GM18861 (cell line): ENCODE results near the gene PCBD1.
"Not testable (repeated sequence)": the region's sequence is repeated elsewhere in the genome, so short reads cannot be mapped to it uniquely, and the experiment has no call there.

ENCODE experiments used
- ATAC-seq: cut with Tn5 transposase; IDR thresholded peaks from one replicate; pipeline ENCODE4 v1.9.1; 2021; ENCODE audit not compliant: unreplicated experiment

Gene PCBD1

GRCh38 chr10:70887804-70888800 is at the start of gene PCBD1:
PCBD1 (minus strand) TSS chr10:70888565; CDS start chr10:70888533, 32 bp downstream.
- ATAC-seq: peak; percentile 82

GRCh38 chr10:70937661-70938060 is 49.3 kb upstream of the PCBD1 start:
- ATAC-seq: no peak

GRCh38 chr10:70936111-70936510 is 47.7 kb upstream of the PCBD1 start:
- ATAC-seq: no peak

- no peak for ATAC-seq
Observed at GRCh38 chr10:70935631-70936030, 47.3 kb upstream of the PCBD1 start.

- no peak for ATAC-seq
Observed at GRCh38 chr10:70935125-70935625, 46.8 kb upstream of the PCBD1 start.

- ATAC-seq: no peak
Observed at GRCh38 chr10:70934701-70935100, 46.3 kb upstream of the PCBD1 start.

- ATAC-seq: no peak
Observed at GRCh38 chr10:70932392-70933196, 44.2 kb upstream of the PCBD1 start.

GRCh38 chr10:70931168-70931815 is 42.9 kb upstream of the PCBD1 start:
- no peak for ATAC-seq

- ATAC-seq: no peak
Observed at GRCh38 chr10:70930263-70931000, 42.1 kb upstream of the PCBD1 start.

- no peak for ATAC-seq
Observed at GRCh38 chr10:70928140-70928539, 39.8 kb upstream of the PCBD1 start.

GRCh38 chr10:70927189-70927943 is 39.0 kb upstream of the PCBD1 start:
- no peak for ATAC-seq

- no peak for ATAC-seq
Observed at GRCh38 chr10:70926226-70927000, 38.0 kb upstream of the PCBD1 start.

- ATAC-seq: no peak
Observed at GRCh38 chr10:70925377-70926225, 37.2 kb upstream of the PCBD1 start.

- no peak for ATAC-seq
Observed at GRCh38 chr10:70923696-70924095, 35.3 kb upstream of the PCBD1 start.

- no peak for ATAC-seq
Observed at GRCh38 chr10:70921285-70921684, 32.9 kb upstream of the PCBD1 start.

GRCh38 chr10:70920519-70920918 is 32.2 kb upstream of the PCBD1 start:
- ATAC-seq: no peak

- not testable (repeated sequence) for ATAC-seq
Observed at GRCh38 chr10:70919906-70920305, 31.5 kb upstream of the PCBD1 start.
